Measurements from ENCODE around the gene NAALADL2. TPM values are rescaled to one million over a fixed set of nuclear protein-coding genes. Genes with fewer than 3 reads are reported as not detected.
A peak's percentile ranks its signal among the peaks of the same experiment; 100 is the strongest.

The NAALADL2 gene
- polyA plus RNA-seq, 1 donor = 6.5 TPM

- no peak for DNase-seq
- no peaks in the 10 kb centered on the region for H3K4me1 ChIP-seq (ENCODE audit: control insufficient read depth, insufficient read depth, low read length)
- no peaks in the 10 kb centered on the region for H3K36me3 ChIP-seq (ENCODE audit: control insufficient read depth, insufficient read depth, low read length)
- no peaks in the 10 kb centered on the region for H3K27me3 ChIP-seq (ENCODE audit: control insufficient read depth, insufficient read depth, low read length)
- 89% methylated on average over 1 of the region's 2 CpGs for WGBS (ENCODE audit: insufficient coverage, low lambda C conversion rate)
- H3K4me3 ChIP-seq (ENCODE audit: low read length) = no peak overlapping the region
- no peak overlapping the region for H3K27ac ChIP-seq (ENCODE audit: low read length)
- H3K9me3 ChIP-seq (ENCODE audit: control insufficient read depth, low read depth, low read length) = no peaks in the 10 kb centered on the region
Measured at GRCh38 chr3:174945951-174946350, 86.8 kb downstream of the NAALADL2 start.

DNA sequence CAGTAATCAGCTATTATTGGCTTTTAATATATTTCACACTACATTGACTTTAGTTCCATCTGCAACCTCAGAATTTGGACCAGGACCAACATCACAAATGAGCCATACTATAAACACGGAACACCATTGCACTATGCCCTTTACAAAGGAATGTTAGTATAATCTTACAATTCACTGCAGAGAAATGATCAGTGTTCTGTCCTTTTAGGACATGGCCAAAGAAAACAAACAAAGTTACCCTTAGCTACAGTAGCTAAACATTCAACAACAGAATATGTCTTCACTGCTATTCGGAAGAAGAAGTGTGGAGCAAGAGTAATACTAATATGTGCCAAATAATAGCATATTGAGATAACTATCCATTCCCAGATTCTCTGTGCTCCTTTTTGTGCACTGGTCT lies 90.4 kb downstream of the NAALADL2 start:
- WGBS (ENCODE audit: insufficient coverage, low lambda C conversion rate) = no CpG with 5 or more reads among the region's 2 CpGs

DNA sequence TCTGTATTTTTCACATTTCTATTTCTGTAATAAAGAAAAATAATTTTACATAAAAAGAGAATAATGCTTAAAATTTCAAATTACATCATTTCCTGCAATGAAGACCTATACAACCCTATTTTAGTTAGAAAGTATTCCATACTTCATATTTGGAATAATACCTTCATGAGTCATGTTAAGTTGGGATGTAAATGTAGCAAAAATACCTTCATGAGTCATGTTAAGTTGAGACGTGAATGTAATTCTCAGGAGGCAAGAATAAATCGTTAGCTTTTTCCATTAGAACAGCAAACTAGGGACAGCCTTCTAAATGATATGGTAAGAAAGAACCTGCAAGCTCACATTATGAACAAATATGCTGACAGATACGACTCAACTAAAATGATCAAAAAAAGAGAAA lies 91.9 kb downstream of the NAALADL2 start:
- H3K4me1 ChIP-seq (ENCODE audit: control insufficient read depth, insufficient read depth, low read length) = no peaks in the 10 kb centered on the region
- H3K36me3 ChIP-seq (ENCODE audit: control insufficient read depth, insufficient read depth, low read length) = no peaks in the 10 kb centered on the region
- no peak overlapping the region for H3K4me3 ChIP-seq (ENCODE audit: low read length)
- no peak overlapping the region for H3K27ac ChIP-seq (ENCODE audit: low read length)
- H3K27me3 ChIP-seq (ENCODE audit: control insufficient read depth, insufficient read depth, low read length) = peaks cover 7% of the 10 kb centered on the region
- H3K9me3 ChIP-seq (ENCODE audit: control insufficient read depth, low read depth, low read length) = no peaks in the 10 kb centered on the region
- DNase-seq = no peak
- WGBS (ENCODE audit: insufficient coverage, low lambda C conversion rate) = 94% methylated on average over 3 of the region's 3 CpGs

More for the DNA sequence above, 90.4 kb downstream of the NAALADL2 start:
- Histone ChIP-seq H3K27ac (ENCODE audit: low read length) (no peak overlapping the region), H3K36me3 (ENCODE audit: control insufficient read depth, insufficient read depth, low read length) (no peaks in the 10 kb centered on the region), H3K27me3 (ENCODE audit: control insufficient read depth, insufficient read depth, low read length) (peaks cover 7% of the 10 kb centered on the region), H3K4me1 (ENCODE audit: control insufficient read depth, insufficient read depth, low read length) (no peaks in the 10 kb centered on the region), H3K9me3 (ENCODE audit: control insufficient read depth, low read depth, low read length) (no peaks in the 10 kb centered on the region), H3K4me3 (ENCODE audit: low read length) (no peak overlapping the region)
- no peak for DNase-seq

GRCh38 chr3:174951498-174952005 lies 92.4 kb downstream of the NAALADL2 start:
- no peak for DNase-seq
- H3K4me3 ChIP-seq (ENCODE audit: low read length) = no peak overlapping the region
- H3K36me3 ChIP-seq (ENCODE audit: control insufficient read depth, insufficient read depth, low read length) = no peaks in the 10 kb centered on the region
- H3K4me1 ChIP-seq (ENCODE audit: control insufficient read depth, insufficient read depth, low read length) = no peaks in the 10 kb centered on the region
- 100% methylated on average over 2 of the region's 2 CpGs for WGBS (ENCODE audit: insufficient coverage, low lambda C conversion rate)
- H3K27ac ChIP-seq (ENCODE audit: low read length) = no peak overlapping the region
- H3K27me3 ChIP-seq (ENCODE audit: control insufficient read depth, insufficient read depth, low read length) = peaks cover 7% of the 10 kb centered on the region
- H3K9me3 ChIP-seq (ENCODE audit: control insufficient read depth, low read depth, low read length) = no peaks in the 10 kb centered on the region

DNA sequence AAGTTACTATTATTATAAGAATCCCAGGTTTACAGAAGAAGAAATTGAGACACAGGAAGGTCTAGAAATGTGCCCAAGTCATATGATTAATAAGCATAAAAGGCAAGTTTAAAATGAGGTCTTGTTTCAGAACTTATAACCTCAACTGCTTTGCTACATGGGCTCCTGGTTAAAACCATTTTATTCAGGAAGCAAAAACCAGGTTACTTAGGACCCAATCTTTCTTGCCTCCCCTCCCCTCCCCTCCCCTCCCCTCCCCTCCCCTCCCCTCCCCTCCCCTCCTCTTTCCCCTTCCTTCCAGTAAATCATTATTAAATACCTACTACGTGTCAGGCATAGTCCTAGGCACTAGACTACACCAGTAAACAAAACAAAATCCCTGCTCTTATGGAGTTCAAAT lies 93.9 kb downstream of the NAALADL2 start:
- no CpG with 5 or more reads among the region's 1 CpG for WGBS (ENCODE audit: insufficient coverage, low lambda C conversion rate)
- H3K4me1 ChIP-seq (ENCODE audit: control insufficient read depth, insufficient read depth, low read length) = no peaks in the 10 kb centered on the region
- no peak overlapping the region for H3K27ac ChIP-seq (ENCODE audit: low read length)
- peaks cover 8% of the 10 kb centered on the region for H3K27me3 ChIP-seq (ENCODE audit: control insufficient read depth, insufficient read depth, low read length)
- no peak overlapping the region for H3K4me3 ChIP-seq (ENCODE audit: low read length)
- no peaks in the 10 kb centered on the region for H3K36me3 ChIP-seq (ENCODE audit: control insufficient read depth, insufficient read depth, low read length)
- no peak for DNase-seq
- no peaks in the 10 kb centered on the region for H3K9me3 ChIP-seq (ENCODE audit: control insufficient read depth, low read depth, low read length)

GRCh38 chr3:174955513-174956016 lies 96.4 kb downstream of the NAALADL2 start:
- H3K4me3 ChIP-seq (ENCODE audit: low read length) = no peak overlapping the region
- no peaks in the 10 kb centered on the region for H3K4me1 ChIP-seq (ENCODE audit: control insufficient read depth, insufficient read depth, low read length)
- peaks cover 8% of the 10 kb centered on the region for H3K27me3 ChIP-seq (ENCODE audit: control insufficient read depth, insufficient read depth, low read length)
- WGBS (ENCODE audit: insufficient coverage, low lambda C conversion rate) = 0% methylated on average over 1 of the region's 2 CpGs
- no peaks in the 10 kb centered on the region for H3K36me3 ChIP-seq (ENCODE audit: control insufficient read depth, insufficient read depth, low read length)
- DNase-seq = peak in 1 of 2 donors; percentile 49
- no peak overlapping the region for H3K27ac ChIP-seq (ENCODE audit: low read length)
- no peaks in the 10 kb centered on the region for H3K9me3 ChIP-seq (ENCODE audit: control insufficient read depth, low read depth, low read length)

DNA sequence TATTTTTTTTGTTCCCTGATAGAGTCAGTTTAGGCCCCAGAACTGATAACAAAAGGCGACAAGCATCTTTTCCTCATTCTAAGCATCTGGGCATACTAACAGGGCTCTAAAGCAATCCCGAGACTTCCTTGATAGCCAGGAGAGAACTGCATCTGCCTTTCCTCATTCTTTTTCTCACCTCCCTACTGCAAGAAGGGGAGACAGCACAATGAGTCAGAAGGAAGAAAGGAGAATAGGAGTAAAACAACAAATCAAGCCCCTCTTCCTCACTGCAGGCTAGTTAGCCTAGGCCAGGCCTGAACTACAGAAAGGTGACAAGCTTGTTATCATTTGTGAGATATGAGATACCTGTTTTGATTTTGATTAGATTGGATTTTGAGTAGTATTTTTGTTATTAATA lies 97.9 kb downstream of the NAALADL2 start:
- no peaks in the 10 kb centered on the region for H3K36me3 ChIP-seq (ENCODE audit: control insufficient read depth, insufficient read depth, low read length)
- no peak for DNase-seq
- H3K4me3 ChIP-seq (ENCODE audit: low read length) = no peak overlapping the region
- H3K27ac ChIP-seq (ENCODE audit: low read length) = no peak overlapping the region
- WGBS (ENCODE audit: insufficient coverage, low lambda C conversion rate) = 60% methylated on average over 1 of the region's 2 CpGs
- no peaks in the 10 kb centered on the region for H3K4me1 ChIP-seq (ENCODE audit: control insufficient read depth, insufficient read depth, low read length)
- peaks cover 8% of the 10 kb centered on the region for H3K27me3 ChIP-seq (ENCODE audit: control insufficient read depth, insufficient read depth, low read length)
- no peaks in the 10 kb centered on the region for H3K9me3 ChIP-seq (ENCODE audit: control insufficient read depth, low read depth, low read length)

DNA sequence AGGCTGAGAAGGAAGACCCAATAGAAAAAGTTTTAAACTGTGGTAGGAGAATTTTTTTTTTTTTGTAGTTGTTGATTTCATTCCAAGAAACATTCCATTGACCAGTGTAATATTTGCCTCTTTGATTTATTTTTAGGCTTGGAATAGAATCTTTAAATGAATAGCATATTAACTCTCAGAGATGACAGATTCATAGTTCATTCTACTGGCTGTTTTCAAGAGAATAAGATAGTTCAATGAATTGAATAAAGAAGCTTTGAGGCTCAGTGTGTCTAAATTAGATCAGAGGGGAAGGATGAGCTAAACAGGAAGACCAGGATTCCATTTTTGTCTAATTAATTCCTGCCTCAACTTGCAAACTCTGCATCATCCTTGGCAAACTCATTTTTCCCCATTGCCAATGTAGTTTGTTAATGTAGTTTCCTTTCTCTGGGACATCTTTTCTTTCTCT lies 98.4 kb downstream of the NAALADL2 start:
- Histone ChIP-seq H3K4me1 (ENCODE audit: control insufficient read depth, insufficient read depth, low read length) (no peaks in the 10 kb centered on the region), H3K27ac (ENCODE audit: low read length) (no peak overlapping the region), H3K36me3 (ENCODE audit: control insufficient read depth, insufficient read depth, low read length) (no peaks in the 10 kb centered on the region), H3K9me3 (ENCODE audit: control insufficient read depth, low read depth, low read length) (no peaks in the 10 kb centered on the region), H3K4me3 (ENCODE audit: low read length) (no peak overlapping the region), H3K27me3 (ENCODE audit: control insufficient read depth, insufficient read depth, low read length) (peaks cover 8% of the 10 kb centered on the region)
- no peak for DNase-seq

DNA sequence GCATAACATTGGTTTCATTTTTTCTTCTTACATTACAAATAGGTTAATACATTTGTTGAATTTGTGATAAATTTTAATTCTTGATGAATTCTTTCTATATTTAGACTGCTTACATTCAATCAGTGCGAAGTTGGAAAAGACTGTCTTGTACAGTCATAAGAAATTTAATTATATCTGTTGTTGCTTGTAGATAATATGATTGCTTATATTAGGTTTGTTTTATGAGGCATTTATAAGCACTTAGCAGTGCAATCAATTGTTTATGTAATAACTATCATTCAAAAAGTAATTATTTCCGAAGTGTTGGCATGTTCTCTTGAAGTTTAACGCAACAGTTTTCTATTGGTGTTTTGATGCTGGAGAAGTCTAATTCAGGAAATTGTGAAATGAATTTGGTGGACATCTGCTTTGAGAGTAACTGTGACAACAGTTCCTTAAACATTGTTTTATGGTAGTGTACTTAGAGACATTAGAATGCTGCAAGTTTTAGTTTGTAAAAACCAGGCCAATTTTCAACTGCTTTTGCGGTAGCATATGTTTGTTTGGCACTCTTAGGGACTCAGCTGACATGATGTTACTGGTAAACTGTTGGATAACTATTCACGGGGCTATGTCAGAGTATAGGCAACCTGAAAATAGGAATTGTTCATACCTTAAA lies 99.7 kb downstream of the NAALADL2 start:
- Histone ChIP-seq H3K4me3 (ENCODE audit: low read length) (no peak overlapping the region), H3K27me3 (ENCODE audit: control insufficient read depth, insufficient read depth, low read length) (peaks cover 4% of the 10 kb centered on the region), H3K27ac (ENCODE audit: low read length) (no peak overlapping the region), H3K9me3 (ENCODE audit: control insufficient read depth, low read depth, low read length) (no peaks in the 10 kb centered on the region), H3K36me3 (ENCODE audit: control insufficient read depth, insufficient read depth, low read length) (no peaks in the 10 kb centered on the region), H3K4me1 (ENCODE audit: control insufficient read depth, insufficient read depth, low read length) (no peaks in the 10 kb centered on the region)
- WGBS (ENCODE audit: insufficient coverage, low lambda C conversion rate) = 77% methylated on average over 3 of the region's 5 CpGs
- no peak for DNase-seq

DNA sequence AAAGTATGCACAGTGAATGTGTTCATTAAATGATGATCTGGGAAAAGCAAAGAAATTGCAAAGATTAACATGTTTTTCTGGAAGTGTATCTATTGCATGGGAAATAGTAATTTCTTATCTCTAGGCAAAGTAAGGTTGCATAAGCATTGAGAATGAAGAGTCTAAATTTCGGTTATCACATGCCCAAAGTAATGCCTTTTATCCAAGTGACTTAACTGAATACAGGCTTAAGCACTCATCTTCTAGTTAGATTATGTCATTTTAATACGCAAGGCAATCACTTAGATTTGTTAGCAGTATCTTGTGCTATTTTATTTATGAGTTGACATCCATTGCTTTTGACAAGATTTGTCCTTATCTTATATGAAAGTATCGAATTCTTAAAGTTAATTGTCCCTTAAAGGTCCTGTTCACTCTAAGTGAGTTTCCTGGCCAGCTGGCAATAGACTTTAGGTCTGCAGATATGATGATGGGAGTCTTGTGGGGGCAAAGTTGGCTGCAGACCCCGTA lies 100.5 kb downstream of the NAALADL2 start:
- Histone ChIP-seq H3K27ac (ENCODE audit: low read length) (no peak overlapping the region), H3K27me3 (ENCODE audit: control insufficient read depth, insufficient read depth, low read length) (peaks cover 2% of the 10 kb centered on the region), H3K36me3 (ENCODE audit: control insufficient read depth, insufficient read depth, low read length) (no peaks in the 10 kb centered on the region), H3K4me1 (ENCODE audit: control insufficient read depth, insufficient read depth, low read length) (no peaks in the 10 kb centered on the region), H3K9me3 (ENCODE audit: control insufficient read depth, low read depth, low read length) (no peaks in the 10 kb centered on the region), H3K4me3 (ENCODE audit: low read length) (no peak overlapping the region)
- DNase-seq = no peak
- 94% methylated on average over 2 of the region's 4 CpGs for WGBS (ENCODE audit: insufficient coverage, low lambda C conversion rate)

DNA sequence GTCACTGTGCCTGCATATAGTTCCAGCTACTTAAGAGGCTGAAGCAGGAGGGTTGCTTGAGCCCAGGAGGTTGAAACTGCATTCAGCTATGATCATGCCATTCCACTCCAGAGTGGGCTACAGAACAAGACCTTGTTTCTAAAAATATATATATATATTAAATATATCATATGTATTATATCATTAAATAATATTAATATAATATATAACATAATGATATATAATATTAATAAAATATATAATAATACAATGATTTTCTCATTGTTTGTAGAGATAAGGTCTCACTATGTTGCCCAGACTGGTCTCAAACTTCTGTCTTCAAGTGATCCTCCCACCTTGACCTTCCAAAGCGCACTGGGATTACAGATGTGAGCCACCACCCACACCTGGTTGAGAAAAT lies 101.8 kb downstream of the NAALADL2 start:
- Histone ChIP-seq H3K9me3 (ENCODE audit: control insufficient read depth, low read depth, low read length) (no peaks in the 10 kb centered on the region), H3K36me3 (ENCODE audit: control insufficient read depth, insufficient read depth, low read length) (no peaks in the 10 kb centered on the region), H3K4me1 (ENCODE audit: control insufficient read depth, insufficient read depth, low read length) (no peaks in the 10 kb centered on the region), H3K4me3 (ENCODE audit: low read length) (no peak overlapping the region), H3K27ac (ENCODE audit: low read length) (no peak overlapping the region), H3K27me3 (ENCODE audit: control insufficient read depth, insufficient read depth, low read length) (peaks cover 2% of the 10 kb centered on the region)
- WGBS (ENCODE audit: insufficient coverage, low lambda C conversion rate) = 100% methylated on average over 1 of the region's 1 CpG
- DNase-seq = no peak

Measured in large intestine (tissue), 3 donors.